Measurements from ENCODE around the gene SCUBE2.

GRCh38 chr11:9126636-9127035 is 35.2 kb upstream of the SCUBE2 start:
- TF ChIP-seq GATA2 (IDR thresholded peaks at IDR 0.05; ENCODE audit: low read depth, low read length) (no peak), GATA3 (IDR thresholded peaks at IDR 0.05; ENCODE audit: low read depth, low read length) (no peak)

Measured in SH-SY5Y (cell line).